Stimulated activated memory B cell treated with anti-CD40 and anti-IgM and Interleukin-4, amounts not matched to agents 10 μg/mL and 1 μg/mL and 100 μg/mL, for 72 hours (primary cell): ENCODE results near the gene MUC4.

Experiments
- ATAC-seq: fragments of 150-1000 bp; cut with Tn5 transposase; 2 replicates; pipeline ENCODE4 v1.10.0; 2021
- H3K27ac Mint-ChIP-seq: one replicate; pipeline ENCODE4 v1.8.0; 2022; ENCODE audit warnings: mild to moderate bottlenecking, mixed read lengths
- H3K27me3 Mint-ChIP-seq: one replicate; pipeline ENCODE4 v1.8.0; 2022; ENCODE audit warnings: mixed read lengths
- H3K36me3 Mint-ChIP-seq: one replicate; pipeline ENCODE4 v1.8.0; 2022; ENCODE audit warnings: mixed read lengths
- H3K4me1 Mint-ChIP-seq: one replicate; pipeline ENCODE4 v1.8.0; 2022; ENCODE audit warnings: mixed read lengths
- H3K4me3 Mint-ChIP-seq: one replicate; pipeline ENCODE4 v1.8.0; 2022; ENCODE audit warnings: mild to moderate bottlenecking, moderate library complexity, mixed read lengths
- H3K9me3 Mint-ChIP-seq: one replicate; pipeline ENCODE4 v1.8.0; 2022; ENCODE audit warnings: mixed read lengths

Gene MUC4

DNA sequence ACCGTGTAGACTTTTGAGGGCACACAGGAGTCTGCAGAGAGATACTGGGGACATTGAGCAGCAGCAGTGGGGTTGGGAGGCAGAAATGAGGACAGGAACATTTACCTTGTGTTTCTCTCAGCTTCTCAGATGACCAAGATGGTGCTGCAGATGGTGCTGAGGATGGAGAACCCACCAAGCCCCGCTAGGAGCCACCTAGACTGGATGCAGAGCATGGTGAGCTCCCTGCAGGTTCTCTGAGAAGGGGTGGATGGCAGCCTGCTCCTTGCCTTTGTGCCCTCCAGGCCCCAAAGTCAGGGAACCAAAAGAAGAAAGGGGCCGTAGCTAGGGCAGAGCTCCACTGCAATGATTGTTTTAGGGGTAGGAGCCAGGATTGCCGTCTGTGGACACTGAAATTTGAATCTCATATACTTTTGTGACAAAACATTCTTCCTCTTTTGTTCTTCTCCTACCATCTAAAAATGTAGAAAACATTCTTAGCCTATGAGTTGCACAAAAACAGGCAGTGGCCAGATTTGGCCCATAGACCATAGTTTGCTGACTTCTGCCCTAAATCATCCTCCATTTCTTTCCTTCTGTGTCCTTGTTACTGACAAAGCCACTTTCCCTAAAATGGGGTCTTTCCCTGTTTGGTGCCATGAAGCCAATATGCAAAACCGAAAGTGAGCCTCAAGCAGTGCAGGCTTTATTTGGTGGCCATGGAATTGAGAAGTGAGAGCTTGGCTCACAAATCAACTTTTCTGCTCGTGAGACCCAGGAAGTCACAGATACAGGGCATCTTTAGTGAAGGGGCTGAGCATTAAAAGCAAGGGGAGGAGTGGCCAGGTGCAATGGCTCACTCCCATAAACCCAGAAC is 102.9 kb downstream of the MUC4 start:
- ATAC-seq, result peak; percentile 59
- Mint-ChIP-seq H3K4me1 (peaks cover 7% of the 10 kb centered on the region), H3K9me3 (no peaks in the 10 kb centered on the region), H3K27me3 (no peaks in the 10 kb centered on the region), H3K27ac (no peak overlapping the region), H3K4me3 (no peak overlapping the region), H3K36me3 (peaks cover 39% of the 10 kb centered on the region)

DNA sequence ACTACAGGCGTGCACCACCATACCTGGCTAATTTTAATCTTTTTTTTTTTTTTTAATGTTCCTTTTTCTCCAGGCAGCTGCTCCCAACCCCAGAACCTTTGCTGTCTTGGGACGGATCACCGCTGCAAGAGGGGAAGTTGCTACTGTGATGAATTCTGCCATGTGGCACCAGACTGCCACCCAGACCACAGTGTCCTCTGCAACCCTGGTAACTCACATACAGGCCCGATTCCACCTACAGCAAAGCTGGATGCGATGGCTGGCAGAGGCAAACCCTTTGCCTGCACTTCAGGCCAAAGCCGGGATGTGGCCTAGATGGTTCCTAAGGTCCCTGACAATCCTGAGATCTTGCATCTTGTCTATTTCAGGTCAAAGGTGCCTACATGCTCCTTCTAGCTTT is 103.7 kb downstream of the MUC4 start:
- H3K36me3 Mint-ChIP-seq, result peaks cover 39% of the 10 kb centered on the region
- H3K9me3 Mint-ChIP-seq, result no peaks in the 10 kb centered on the region
- no peak overlapping the region for H3K27ac Mint-ChIP-seq
- H3K27me3 Mint-ChIP-seq, result no peaks in the 10 kb centered on the region
- H3K4me1 Mint-ChIP-seq, result peaks cover 7% of the 10 kb centered on the region
- H3K4me3 Mint-ChIP-seq, result no peak overlapping the region
- no peak for ATAC-seq

DNA sequence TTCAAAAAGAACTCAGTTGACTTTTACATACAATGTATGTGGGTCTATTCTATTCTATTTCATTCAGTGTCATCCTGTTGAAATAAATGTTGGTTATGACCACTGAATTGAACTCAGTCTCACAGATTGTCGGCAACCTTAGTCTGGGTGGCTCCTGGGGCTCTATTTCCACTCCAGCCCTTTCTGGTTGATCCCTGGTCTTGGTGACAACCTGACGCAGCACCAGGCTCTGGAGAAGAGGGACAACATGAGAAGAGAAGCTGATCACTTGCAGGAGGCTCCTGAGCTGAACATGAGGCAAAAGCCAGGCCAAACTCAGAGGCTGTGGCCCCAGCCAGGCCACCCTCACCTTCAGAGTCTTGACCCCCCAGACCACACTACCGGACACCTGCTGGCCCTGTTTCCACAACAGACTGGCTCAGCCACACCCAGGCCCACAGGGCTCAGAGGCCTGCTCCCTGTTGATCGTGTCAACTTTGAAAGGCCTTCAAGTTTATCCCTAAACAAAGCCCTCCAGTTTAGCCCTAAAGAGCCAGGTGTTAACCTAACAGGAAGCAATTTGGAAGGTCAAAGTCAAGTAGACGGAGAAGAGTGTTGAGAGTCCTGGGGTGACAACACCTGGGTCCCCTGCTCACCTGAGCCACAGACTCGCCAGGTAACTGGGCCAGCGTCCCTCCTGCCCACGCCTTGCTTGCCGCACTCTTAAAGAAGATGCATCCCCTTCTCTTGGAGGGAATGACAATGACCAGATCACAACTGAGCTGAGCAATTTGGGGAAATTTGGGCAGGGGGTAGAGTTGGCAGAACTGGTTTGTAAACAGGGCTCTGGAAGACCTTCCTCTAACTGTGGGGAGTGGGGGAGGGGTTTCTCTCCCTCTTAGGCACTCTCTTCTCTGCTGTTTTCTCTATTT is 106.4 kb downstream of the MUC4 start:
- H3K27ac Mint-ChIP-seq, result no peak overlapping the region

DNA sequence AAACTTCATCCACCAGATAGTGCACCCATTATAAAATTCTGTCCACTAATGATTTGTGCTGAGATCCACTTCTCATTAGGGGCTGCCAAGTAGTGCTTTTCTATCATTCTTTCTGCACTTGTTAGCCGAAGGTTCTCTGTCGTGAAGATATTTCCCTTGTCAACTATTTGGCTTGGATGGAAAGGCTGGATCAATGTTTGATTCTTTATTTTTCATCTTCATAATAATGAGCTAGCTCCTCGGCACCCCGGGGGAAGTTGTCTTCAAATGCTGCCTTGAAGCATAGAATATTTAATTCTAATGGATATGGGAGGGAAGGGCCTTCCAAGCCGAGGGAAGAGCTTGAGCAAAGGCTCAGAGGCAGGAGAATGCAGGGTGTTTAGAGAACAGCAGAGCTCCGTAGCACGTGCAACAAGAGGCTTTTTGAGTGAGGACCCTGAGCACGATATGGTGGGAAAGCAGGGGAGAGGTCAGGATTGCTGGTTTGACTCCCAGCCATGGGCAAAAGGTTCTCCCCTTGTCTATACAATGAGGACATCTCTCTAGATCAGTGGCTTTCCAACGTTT is 107.2 kb downstream of the MUC4 start:
- no peak for ATAC-seq
- peaks cover 8% of the 10 kb centered on the region for H3K36me3 Mint-ChIP-seq

More for the DNA sequence above, 106.4 kb downstream of the MUC4 start:
- H3K4me1 Mint-ChIP-seq, result peaks cover 7% of the 10 kb centered on the region
- H3K27me3 Mint-ChIP-seq, result no peaks in the 10 kb centered on the region
- no peak overlapping the region for H3K4me3 Mint-ChIP-seq
- peak; percentile 34 for ATAC-seq
- no peaks in the 10 kb centered on the region for H3K9me3 Mint-ChIP-seq
- peaks cover 17% of the 10 kb centered on the region for H3K36me3 Mint-ChIP-seq

DNA sequence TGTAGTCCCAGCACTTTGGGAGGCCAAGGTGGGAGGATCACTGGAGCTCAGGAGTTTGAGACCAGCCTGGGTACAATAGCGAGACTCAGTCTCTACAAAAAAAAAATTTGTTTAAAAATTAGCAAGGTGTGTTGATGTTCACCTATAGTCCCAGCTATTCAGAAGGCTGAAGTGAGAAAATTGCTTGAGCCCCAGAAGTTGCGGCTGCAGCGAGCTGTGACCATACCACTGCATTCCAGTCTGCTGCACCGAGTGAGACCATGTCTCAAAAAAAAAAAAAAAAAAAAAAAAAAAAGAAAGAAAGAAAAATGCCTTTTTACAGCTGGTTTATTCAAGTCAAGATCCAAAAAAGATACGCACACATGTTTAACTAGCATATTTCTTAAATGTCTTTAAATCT is 108.0 kb downstream of the MUC4 start:
- no peaks in the 10 kb centered on the region for H3K9me3 Mint-ChIP-seq
- no peak overlapping the region for H3K27ac Mint-ChIP-seq
- H3K27me3 Mint-ChIP-seq, result no peaks in the 10 kb centered on the region
- no peak overlapping the region for H3K4me3 Mint-ChIP-seq
- ATAC-seq, result no peak
- no peaks in the 10 kb centered on the region for H3K4me1 Mint-ChIP-seq
- H3K36me3 Mint-ChIP-seq, result peaks cover 5% of the 10 kb centered on the region

More for the DNA sequence above, 107.2 kb downstream of the MUC4 start:
- Mint-ChIP-seq H3K4me1 (peaks cover 7% of the 10 kb centered on the region), H3K4me3 (no peak overlapping the region), H3K27ac (no peak overlapping the region), H3K27me3 (no peaks in the 10 kb centered on the region), H3K9me3 (no peaks in the 10 kb centered on the region)

DNA sequence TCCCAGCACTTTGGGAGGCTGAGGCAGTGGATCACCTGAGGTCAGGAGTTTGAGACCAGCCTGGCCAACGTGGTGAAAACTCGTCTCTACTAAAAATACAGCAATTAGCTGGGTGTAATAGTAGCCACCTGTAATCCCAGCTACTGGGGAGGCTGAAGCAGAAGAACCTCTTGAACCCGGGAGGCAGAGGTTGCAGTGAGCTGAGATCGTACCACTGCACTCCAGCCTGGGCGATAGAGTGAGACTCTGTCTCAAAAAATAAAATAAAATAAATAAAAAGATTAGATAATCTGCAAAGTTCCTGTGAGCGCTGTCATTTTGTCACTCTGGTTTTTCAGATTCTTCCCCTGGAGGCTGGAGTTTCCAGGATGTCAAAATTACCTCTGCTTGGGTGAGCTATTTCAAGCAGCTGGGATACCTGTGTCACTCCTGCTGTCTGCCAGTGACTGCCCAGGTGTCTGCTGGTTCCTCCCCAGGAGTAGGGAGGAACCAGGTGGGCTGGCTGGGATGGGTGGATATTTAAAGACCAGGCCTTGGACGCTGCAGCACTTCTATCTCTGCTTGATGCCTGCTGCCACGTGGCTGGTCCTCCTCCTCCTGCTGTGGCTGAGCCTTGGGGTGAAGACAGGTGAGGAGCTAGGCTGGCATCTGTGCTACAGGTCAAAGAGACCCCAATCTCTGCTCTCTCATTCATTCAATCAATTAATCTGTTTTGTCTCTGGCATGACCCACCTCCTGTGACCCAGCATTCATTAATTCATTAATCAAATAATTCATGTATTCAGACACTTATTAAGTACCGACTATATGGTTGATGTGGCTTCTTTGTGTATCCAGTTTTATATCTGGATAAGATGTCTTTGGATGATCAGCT is 110.5 kb downstream of the MUC4 start:
- no peaks in the 10 kb centered on the region for H3K27me3 Mint-ChIP-seq
- H3K27ac Mint-ChIP-seq, result no peak overlapping the region
- H3K9me3 Mint-ChIP-seq, result no peaks in the 10 kb centered on the region
- no peak overlapping the region for H3K4me3 Mint-ChIP-seq
- peaks cover 26% of the 10 kb centered on the region for H3K36me3 Mint-ChIP-seq
- no peak for ATAC-seq
- H3K4me1 Mint-ChIP-seq, result peaks cover under 1% of the 10 kb centered on the region

DNA sequence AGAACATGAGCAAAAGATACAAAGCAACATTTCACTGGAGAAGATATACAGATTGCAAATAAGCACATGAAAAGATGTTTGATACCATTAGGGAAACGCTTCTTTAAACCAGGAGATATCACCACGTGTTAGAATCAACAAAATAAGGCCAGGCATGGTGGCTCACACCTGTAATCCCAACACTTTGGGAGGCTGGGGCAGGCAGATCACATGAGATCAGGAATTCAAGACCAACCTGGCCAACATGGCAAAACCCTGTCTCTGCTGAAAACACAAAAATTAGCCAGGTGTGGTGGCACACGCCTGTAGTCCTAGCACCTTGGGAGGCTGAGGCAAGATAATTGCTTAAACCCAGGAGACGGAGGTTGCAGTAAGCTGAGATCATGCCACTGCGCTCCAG is 111.4 kb downstream of the MUC4 start:
- Mint-ChIP-seq H3K36me3 (peaks cover 32% of the 10 kb centered on the region), H3K4me3 (no peak overlapping the region), H3K9me3 (no peaks in the 10 kb centered on the region), H3K27me3 (no peaks in the 10 kb centered on the region), H3K27ac (no peak overlapping the region), H3K4me1 (peaks cover 6% of the 10 kb centered on the region)
- ATAC-seq, result no peak

DNA sequence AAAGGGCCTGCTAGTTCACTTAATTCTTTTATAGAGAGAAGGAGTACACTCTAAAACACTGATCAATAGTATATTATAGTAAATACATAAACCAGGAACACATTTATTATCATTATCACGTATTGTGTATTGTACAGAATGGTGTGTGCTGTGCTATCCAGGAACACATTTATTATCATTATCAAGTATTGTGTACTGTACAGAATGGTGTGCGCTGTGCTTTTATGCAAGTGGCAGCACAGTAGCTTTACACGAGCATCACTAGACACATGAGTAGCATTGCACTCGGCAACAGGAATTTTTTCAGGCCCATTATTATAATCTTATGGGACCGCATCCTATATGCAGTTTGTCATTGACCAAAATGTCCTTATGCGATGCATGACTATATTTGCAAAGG is 111.9 kb downstream of the MUC4 start:
- no peak overlapping the region for H3K27ac Mint-ChIP-seq
- H3K9me3 Mint-ChIP-seq, result no peaks in the 10 kb centered on the region
- H3K4me1 Mint-ChIP-seq, result peaks cover 6% of the 10 kb centered on the region
- H3K36me3 Mint-ChIP-seq, result peaks cover 32% of the 10 kb centered on the region
- H3K27me3 Mint-ChIP-seq, result no peaks in the 10 kb centered on the region
- H3K4me3 Mint-ChIP-seq, result no peak overlapping the region
- peak; percentile 4 for ATAC-seq

DNA sequence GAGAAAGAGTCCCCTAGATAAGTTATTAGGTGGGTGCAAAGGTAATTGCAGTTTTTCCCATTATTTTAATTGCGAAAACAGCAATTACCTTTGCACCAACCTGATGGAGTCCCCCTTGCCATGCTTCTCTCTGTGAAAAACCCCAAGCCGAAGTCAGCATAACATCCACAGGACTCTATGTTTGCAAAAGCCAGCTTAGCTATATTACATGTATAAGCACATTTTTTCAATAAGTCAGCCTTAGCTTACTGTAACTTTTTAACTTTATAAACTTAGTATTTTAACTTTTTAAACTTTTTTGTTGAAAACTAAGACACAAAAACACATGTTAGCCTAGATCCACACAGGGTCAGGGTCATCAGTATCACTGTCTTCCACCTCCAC is 112.3 kb downstream of the MUC4 start:
- H3K27ac Mint-ChIP-seq, result no peak overlapping the region
- H3K4me1 Mint-ChIP-seq, result peaks cover 6% of the 10 kb centered on the region
- H3K9me3 Mint-ChIP-seq, result no peaks in the 10 kb centered on the region
- no peak for ATAC-seq
- no peaks in the 10 kb centered on the region for H3K27me3 Mint-ChIP-seq
- H3K4me3 Mint-ChIP-seq, result no peak overlapping the region
- H3K36me3 Mint-ChIP-seq, result peaks cover 32% of the 10 kb centered on the region

DNA sequence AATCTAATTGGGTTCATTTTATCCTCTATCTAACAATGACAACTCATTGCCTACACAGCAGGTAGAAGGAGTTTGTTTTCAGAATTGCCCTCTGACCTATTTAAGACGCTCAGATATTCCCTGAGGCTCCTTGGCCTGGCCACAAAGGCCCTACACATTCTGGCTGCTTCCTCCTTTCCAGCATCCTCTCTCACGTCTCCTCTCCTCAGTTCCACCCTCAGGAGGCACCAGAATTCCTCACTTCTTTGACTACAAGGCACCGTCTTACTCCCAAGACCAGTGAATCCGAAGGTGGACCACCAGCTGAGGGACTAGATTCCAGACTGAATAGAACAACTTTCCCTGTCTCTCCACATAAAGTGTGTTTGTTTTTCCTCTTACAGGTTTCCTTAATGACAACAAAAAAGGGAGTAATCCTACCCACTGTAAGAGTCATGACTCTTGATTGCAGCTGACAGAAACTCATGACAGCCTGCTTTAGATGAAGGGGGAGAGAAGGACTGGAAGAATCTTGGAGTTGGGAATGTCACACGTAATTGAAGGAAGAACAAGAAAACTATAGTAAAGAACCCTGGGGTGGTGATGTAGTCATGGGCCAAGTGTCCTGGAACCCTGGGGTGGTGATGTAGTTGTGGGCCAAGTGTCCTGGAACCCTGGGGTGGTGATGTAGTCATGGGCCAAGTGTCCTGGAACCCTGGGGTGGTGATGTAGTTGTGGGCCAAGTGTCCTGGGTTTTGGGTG is 112.9 kb downstream of the MUC4 start:
- H3K4me1 Mint-ChIP-seq, result peaks cover 6% of the 10 kb centered on the region
- H3K36me3 Mint-ChIP-seq, result peaks cover 36% of the 10 kb centered on the region
- H3K4me3 Mint-ChIP-seq, result no peak overlapping the region
- no peaks in the 10 kb centered on the region for H3K27me3 Mint-ChIP-seq
- peak overlapping the region; percentile 9 for H3K27ac Mint-ChIP-seq
- no peak for ATAC-seq
- no peaks in the 10 kb centered on the region for H3K9me3 Mint-ChIP-seq

DNA sequence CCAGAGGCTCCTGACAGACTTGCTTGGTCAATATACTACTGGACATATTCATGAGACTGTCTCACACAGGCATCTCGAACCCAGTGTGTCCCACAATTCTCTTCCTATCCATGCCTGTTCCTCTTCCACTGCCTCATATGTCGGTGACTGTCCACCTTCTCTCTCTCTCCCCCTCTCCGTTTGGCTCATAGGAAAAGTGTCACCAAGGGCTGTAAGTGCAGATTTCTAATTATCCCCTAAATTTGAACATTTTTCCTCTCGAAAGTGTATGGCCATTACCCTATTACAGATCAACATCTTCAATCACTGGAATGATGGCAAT is 113.4 kb downstream of the MUC4 start:
- no peaks in the 10 kb centered on the region for H3K27me3 Mint-ChIP-seq

DNA sequence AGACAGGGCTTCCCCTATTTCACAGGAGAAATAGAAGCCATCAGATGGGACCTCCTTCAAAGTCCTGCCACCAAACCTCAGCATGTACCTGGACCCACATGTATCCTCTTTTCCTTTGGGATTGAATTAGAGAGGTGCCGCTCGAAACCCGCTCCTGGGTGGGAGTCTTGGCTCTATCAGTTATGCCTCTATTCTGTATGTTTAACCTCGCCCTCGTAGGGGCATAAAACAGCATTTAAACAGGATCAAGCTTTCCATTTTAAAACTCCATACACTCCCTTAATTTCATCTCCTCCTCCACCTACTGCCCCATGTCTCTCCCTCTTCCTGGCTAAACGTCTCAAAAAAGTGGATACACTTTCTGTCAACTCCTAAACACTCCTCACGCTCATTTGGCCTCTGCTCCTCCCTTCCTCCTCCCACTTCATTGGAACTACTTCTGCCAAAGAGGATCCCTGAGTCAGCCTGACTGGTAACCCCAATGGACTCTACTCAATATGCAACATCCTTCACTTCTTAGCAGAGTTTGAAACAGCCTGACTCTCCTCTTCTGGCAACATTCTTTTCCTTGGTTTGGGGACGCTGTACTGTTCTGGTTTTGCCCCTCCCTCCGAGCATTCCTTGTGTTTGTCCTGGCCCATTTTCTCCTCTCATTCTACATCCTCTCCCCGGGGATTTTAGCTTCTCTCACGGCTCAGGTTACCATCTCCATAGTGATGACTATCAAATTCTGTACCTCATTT is 114.0 kb downstream of the MUC4 start:
- peaks cover 9% of the 10 kb centered on the region for H3K4me1 Mint-ChIP-seq

More for the DNA sequence above, 113.4 kb downstream of the MUC4 start:
- H3K9me3 Mint-ChIP-seq, result no peaks in the 10 kb centered on the region
- H3K4me3 Mint-ChIP-seq, result no peak overlapping the region
- H3K27ac Mint-ChIP-seq, result no peak overlapping the region
- peaks cover 40% of the 10 kb centered on the region for H3K36me3 Mint-ChIP-seq
- ATAC-seq, result no peak
- peaks cover 6% of the 10 kb centered on the region for H3K4me1 Mint-ChIP-seq

More for the DNA sequence above, 114.0 kb downstream of the MUC4 start:
- Mint-ChIP-seq H3K36me3 (peaks cover 45% of the 10 kb centered on the region), H3K4me3 (no peak overlapping the region), H3K9me3 (no peaks in the 10 kb centered on the region), H3K27ac (no peak overlapping the region), H3K27me3 (no peaks in the 10 kb centered on the region)
- no peak for ATAC-seq
